Tibial nerve (tissue), 3 donors: Measurements from ENCODE around the gene RNF145.

Experiments used
- CTCF ChIP-seq, 5 experiments: fragments of 200-600 bp in 3 of 5; fragments of 450-650 bp in 2 of 5; sonication (generic) in 3 of 5; IDR thresholded peaks; one replicate each; pipeline ENCODE4 v1.5.1; 2016 to 2019; ENCODE audit warnings: antibody characterized with exemption in 5 of 5, mild to moderate bottlenecking in 3 of 5, moderate library complexity in 2 of 5
- POLR2A ChIP-seq, 2 donors: fragments of 450-650 bp; IDR thresholded peaks; one replicate each; pipeline ENCODE4 v1.6.1; 2017; ENCODE audit warnings: antibody characterized with exemption in 2 of 2, mild to moderate bottlenecking in 2 of 2, moderate library complexity in 2 of 2

GRCh38 chr5:159178978-159179377 lies 30.4 kb downstream of the RNF145 start:
- TF ChIP-seq CTCF (IDR thresholded peaks at IDR 0.05) (no peak), POLR2A (IDR thresholded peaks at IDR 0.05) (no peak)
